NCI-H526 treated with DMSO at 0.1 percent for 48 hours (cell line): ENCODE measurements around the gene MRPL49.
"Not testable (repeated sequence)": the region's sequence is repeated elsewhere in the genome, so short reads cannot be mapped to it uniquely, and the experiment has no call there.

Experiments used
- DNase-seq: peaks from one replicate; lab custom pipeline; 2025; lab: John Stamatoyannopoulos, UW

The MRPL49 gene

GRCh38 chr11:65165410-65166317, 43.5 kb downstream of the MRPL49 start:
- DNase-seq = no peak

DNA sequence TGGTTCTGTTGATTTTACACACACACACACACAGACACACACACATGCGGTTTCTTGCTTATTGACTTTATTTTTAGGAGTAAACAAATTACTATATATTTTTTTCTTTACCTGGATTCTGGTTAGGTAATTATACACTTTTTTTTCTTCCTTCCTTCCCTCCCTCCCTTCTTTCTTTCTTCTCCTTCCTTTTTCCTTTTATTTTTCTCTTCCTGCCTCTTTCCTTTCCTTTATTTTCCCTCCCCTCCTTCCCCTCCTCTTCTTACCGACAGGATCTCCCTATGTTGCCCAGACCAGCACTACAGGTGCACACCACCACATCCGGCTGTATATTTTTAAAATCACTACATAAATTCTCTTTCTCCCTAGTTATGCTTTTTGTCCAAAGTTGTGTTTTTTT, 44.8 kb downstream of the MRPL49 start:
- no peak for DNase-seq

- DNase-seq = no peak
These were observed 45.5 kb downstream of the MRPL49 start for GRCh38 chr11:65167656-65168055.

GRCh38 chr11:65169164-65169641, 47.1 kb downstream of the MRPL49 start:
- DNase-seq = no peak

DNA sequence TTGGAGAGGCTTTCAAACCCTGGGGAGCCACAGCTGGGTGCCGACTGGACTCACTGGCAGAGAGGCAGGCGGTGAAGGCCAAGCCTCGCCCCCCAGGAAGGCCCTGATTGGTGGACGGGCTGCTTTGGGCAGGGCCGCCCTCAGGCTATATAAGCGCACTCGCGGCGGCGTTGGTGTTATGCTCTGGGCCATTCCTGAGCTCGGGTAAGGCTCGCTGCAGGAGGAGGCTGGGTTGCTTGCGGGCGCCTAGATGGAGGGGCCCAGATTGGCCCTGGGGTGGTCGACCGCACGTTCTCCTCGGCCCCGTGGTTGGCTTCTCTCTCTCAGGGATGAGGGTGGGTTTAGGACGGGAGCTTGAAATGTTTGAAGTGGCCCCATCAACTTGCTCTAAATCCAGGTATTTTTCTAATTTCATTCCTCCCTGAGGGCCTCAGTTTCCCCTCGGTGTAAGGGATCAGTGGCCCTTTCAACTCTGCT, 48.0 kb downstream of the MRPL49 start, which contains the start of gene SPDYC:
TSS of gene SPDYC (plus strand) at position 176 of the 477 bp plus-strand sequence. CDS start 1,125 bp downstream, outside the sequence.
- DNase-seq = no peak

DNA sequence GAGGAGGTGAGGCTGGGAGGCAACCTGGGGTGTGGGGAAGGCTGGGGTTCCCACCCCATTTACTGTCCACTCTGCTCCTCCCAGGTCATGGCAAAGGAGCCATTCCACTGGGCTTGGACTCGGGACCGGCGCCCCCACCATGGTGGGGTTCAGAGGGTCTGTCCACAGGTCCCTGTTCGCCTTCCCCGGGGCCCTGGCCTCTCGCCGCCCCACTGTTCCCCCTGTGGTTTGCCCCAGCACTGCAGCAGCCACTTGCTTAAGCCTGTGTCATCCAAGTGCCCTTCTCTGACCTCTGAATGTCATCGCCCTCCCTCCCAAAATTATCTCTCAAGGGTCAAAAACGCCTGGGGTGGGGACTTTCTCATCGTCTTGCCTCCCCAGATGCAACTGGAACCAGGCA, 50.5 kb downstream of the MRPL49 start:
- no peak for DNase-seq

- not testable (repeated sequence) for DNase-seq
These were observed 52.5 kb downstream of the MRPL49 start for GRCh38 chr11:65174571-65175010.
